OCI-LY7 (cell line): Measurements from ENCODE around the gene LDLRAD4.

Experiments used
- CTCF ChIP-seq: fragments of 200-600 bp; sonication (generic); conservative IDR thresholded peaks from 2 replicates; pipeline ENCODE4 v1.5.1; 2014; ENCODE audit warnings: mild to moderate bottlenecking, antibody characterized with exemption, low read length, moderate library complexity, mixed read lengths
- EZH2phosphoT487 ChIP-seq: fragments of 200-600 bp; sonication (generic); IDR thresholded peaks from 2 replicates; pipeline ENCODE4 v1.6.1; 2018; ENCODE audit warnings: low read depth, borderline replicate concordance, mild to moderate bottlenecking, mixed run types, antibody characterized with exemption, low read length, moderate library complexity, mixed read lengths

DNA sequence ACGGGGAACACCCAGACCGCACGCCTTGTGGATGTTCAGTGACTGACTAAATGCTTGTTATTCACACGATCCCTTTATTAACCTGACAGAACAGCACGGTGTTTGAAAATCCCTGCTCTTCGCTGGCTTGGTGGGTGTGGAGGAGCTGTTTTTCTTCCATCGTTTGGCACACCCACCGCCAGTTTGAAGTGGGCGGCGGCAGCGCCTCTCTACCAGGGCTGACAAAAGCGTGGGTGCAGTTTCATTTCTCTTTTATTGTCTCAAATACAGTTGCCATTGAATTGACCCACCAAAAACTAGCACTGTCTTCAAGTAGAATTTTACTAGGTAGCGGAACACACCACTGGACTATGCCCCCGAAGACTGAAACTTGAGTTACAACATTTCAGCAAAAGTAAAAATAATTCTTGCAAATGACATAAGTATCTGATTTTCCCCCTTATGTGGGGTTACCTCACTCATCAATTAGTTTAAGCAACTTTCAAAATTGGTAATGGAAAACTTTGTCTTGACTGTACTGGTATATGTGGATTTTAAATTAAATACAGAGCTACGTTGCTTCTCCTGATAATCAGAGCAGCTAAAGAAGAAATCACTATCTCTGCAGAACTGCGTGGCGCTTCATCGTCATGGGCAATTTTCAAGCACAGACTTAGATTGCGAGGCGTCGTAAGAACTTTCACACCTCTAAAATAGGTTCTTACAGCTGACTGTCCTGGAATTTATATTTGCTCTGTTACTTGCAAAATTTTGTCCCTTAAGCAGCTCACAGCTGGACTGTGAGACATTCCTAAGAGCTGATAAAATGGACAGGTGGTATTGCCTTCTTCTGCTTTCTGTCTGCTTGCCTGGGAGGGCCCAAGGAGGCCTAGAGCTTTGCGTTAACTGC lies 60.9 kb downstream of the LDLRAD4 start:
- TF ChIP-seq CTCF (no peak), EZH2phosphoT487 (no peak)
